HCT116 (cell line): ENCODE results near the gene AKT3. TPM values are rescaled to one million over a fixed set of nuclear protein-coding genes. Genes with fewer than 3 reads are reported as not detected.

Experiments used
- EGR1 ChIP-seq: IDR thresholded peaks from 2 replicates; pipeline ENCODE4 v1.6.1; 2012; ENCODE audit warnings: low read depth
- EZH2 ChIP-seq: fragments of 200-600 bp; sonication (generic); IDR thresholded peaks from 2 replicates; pipeline ENCODE4 v1.6.1; 2017; ENCODE audit warnings: antibody characterized with exemption, mixed run types
- EZH2phosphoT487 ChIP-seq: fragments of 200-600 bp; IDR thresholded peaks from 2 replicates; pipeline ENCODE4 v1.6.1; 2018; ENCODE audit warnings: antibody characterized with exemption, borderline replicate concordance
- FOSL1 ChIP-seq: IDR thresholded peaks from 2 replicates; pipeline ENCODE4 v1.6.1; 2012; ENCODE audit warnings: low read depth
- JUND ChIP-seq: IDR thresholded peaks from 2 replicates; pipeline ENCODE4 v1.6.1; 2012
- POLR2A ChIP-seq: IDR thresholded peaks from 2 replicates; pipeline ENCODE4 v1.7.0; 2011; ENCODE audit warnings: borderline replicate concordance; ENCODE audit not compliant: insufficient read depth, insufficient read length; ENCODE audit errors: extremely low read depth
- POLR2AphosphoS5 ChIP-seq: IDR thresholded peaks from 2 replicates; pipeline ENCODE4 v1.6.1; 2011; ENCODE audit warnings: mild to moderate bottlenecking, low read depth, low read length, moderate library complexity
- SIN3A ChIP-seq: IDR thresholded peaks from 2 replicates; pipeline ENCODE4 v1.6.1; 2012; ENCODE audit warnings: low read depth
- SP1 ChIP-seq: IDR thresholded peaks from 2 replicates; pipeline ENCODE4 v1.6.1; 2012; ENCODE audit warnings: low read depth
- YY1 ChIP-seq: IDR thresholded peaks from 2 replicates; pipeline ENCODE4 v1.6.1; 2011; ENCODE audit warnings: low read length, low read depth, moderate library complexity, mild to moderate bottlenecking; ENCODE audit not compliant: insufficient replicate concordance; ENCODE audit errors: extremely low read depth
- ZNF274 ChIP-seq: fragments of 200-500 bp; sonication (Bioruptor generic); IDR thresholded peaks from 2 replicates; pipeline ENCODE4 v1.6.1; 2014; ENCODE audit warnings: mild to moderate bottlenecking, low read depth, low read length, inconsistent platforms
- total RNA-seq: library from RNA; stranded (reverse); gene quantifications from one replicate; pipeline ENCODE4 v1.2.1, GENCODE V29; 2021; ENCODE audit not compliant: unreplicated experiment
- TF ChIP-seq, protein P1 (sequence below): IDR thresholded peaks from 2 replicates; pipeline ENCODE4 v1.6.1; 2012; ENCODE audit warnings: low read depth
- TF ChIP-seq, protein P2 (sequence below), 3 experiments: fragments of 200-600 bp in 1 of 3; sonication (generic) in 1 of 3; IDR thresholded peaks in 2 of 3; conservative IDR thresholded peaks in 1 of 3; 2 replicates each; pipeline ENCODE4 v1.5.1; 2012 to 2017; ENCODE audit warnings: low read depth in 2 of 3, low read length in 2 of 3, antibody characterized with exemption in 1 of 3, borderline replicate concordance in 1 of 3, control low read depth in 1 of 3, mild to moderate bottlenecking in 1 of 3, mixed read lengths in 1 of 3, mixed run types in 1 of 3, moderate library complexity in 1 of 3; ENCODE audit not compliant: insufficient read depth in 1 of 3

Gene AKT3
- total RNA-seq, 1 experiment from 2014 or later: 0.49 TPM

DNA sequence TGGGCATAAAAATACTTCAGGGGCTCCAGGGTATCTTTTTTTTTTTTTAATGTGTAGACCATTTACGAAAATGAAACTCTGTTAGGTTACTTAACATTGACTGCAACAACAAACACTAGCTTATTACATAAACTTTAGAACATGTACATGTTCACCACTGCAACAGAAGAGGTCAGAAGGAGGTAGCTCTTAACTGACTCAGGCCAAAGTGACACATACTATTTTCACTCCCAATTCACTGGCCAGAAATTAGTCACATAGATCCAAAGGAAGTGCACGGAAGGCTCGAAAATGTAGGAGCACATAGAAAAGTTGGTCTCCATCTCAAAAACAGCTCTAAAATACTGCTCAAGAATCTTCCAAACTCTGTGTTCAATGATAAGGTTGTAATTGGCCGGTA lies 107.2 kb downstream of the AKT3 start (continued):
- TF ChIP-seq, protein P1, sequence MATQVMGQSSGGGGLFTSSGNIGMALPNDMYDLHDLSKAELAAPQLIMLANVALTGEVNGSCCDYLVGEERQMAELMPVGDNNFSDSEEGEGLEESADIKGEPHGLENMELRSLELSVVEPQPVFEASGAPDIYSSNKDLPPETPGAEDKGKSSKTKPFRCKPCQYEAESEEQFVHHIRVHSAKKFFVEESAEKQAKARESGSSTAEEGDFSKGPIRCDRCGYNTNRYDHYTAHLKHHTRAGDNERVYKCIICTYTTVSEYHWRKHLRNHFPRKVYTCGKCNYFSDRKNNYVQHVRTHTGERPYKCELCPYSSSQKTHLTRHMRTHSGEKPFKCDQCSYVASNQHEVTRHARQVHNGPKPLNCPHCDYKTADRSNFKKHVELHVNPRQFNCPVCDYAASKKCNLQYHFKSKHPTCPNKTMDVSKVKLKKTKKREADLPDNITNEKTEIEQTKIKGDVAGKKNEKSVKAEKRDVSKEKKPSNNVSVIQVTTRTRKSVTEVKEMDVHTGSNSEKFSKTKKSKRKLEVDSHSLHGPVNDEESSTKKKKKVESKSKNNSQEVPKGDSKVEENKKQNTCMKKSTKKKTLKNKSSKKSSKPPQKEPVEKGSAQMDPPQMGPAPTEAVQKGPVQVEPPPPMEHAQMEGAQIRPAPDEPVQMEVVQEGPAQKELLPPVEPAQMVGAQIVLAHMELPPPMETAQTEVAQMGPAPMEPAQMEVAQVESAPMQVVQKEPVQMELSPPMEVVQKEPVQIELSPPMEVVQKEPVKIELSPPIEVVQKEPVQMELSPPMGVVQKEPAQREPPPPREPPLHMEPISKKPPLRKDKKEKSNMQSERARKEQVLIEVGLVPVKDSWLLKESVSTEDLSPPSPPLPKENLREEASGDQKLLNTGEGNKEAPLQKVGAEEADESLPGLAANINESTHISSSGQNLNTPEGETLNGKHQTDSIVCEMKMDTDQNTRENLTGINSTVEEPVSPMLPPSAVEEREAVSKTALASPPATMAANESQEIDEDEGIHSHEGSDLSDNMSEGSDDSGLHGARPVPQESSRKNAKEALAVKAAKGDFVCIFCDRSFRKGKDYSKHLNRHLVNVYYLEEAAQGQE: no peak
- no peak for TF ChIP-seq ZNF274
- TF ChIP-seq SP1: no peak
- no peak for TF ChIP-seq JUND
- TF ChIP-seq EZH2phosphoT487: no peak
- TF ChIP-seq POLR2A: no peak
- TF ChIP-seq, protein P2, sequence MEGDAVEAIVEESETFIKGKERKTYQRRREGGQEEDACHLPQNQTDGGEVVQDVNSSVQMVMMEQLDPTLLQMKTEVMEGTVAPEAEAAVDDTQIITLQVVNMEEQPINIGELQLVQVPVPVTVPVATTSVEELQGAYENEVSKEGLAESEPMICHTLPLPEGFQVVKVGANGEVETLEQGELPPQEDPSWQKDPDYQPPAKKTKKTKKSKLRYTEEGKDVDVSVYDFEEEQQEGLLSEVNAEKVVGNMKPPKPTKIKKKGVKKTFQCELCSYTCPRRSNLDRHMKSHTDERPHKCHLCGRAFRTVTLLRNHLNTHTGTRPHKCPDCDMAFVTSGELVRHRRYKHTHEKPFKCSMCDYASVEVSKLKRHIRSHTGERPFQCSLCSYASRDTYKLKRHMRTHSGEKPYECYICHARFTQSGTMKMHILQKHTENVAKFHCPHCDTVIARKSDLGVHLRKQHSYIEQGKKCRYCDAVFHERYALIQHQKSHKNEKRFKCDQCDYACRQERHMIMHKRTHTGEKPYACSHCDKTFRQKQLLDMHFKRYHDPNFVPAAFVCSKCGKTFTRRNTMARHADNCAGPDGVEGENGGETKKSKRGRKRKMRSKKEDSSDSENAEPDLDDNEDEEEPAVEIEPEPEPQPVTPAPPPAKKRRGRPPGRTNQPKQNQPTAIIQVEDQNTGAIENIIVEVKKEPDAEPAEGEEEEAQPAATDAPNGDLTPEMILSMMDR (IDR thresholded peaks at IDR 0.05 in 2 of 3, conservative IDR thresholded peaks at IDR 0.05 in 1 of 3; ENCODE audit: borderline replicate concordance in 1 of 3, insufficient read depth in 1 of 3, low read depth in 2 of 3, low read length in 2 of 3): no peak
- TF ChIP-seq FOSL1: no peak
- no peak for TF ChIP-seq EGR1
- TF ChIP-seq POLR2AphosphoS5: no peak
- TF ChIP-seq YY1: no peak
- no peak for TF ChIP-seq EZH2
- TF ChIP-seq SIN3A: no peak
